Stomach (tissue), 9 donors: Measurements from ENCODE around the gene SPRING1. TPM values are rescaled to one million over a fixed set of nuclear protein-coding genes. Genes with fewer than 3 reads are reported as not detected.
A peak's percentile ranks its signal among the peaks of the same experiment; 100 is the strongest.

Experiments used
- DNase-seq, 2 donors: peaks; one replicate each; pipeline versions ENCODE4 v3.0.0 to v3.0.0-alpha.2; 2013 to 2019
- H3K27ac ChIP-seq, 5 donors: fragments of 200-600 bp in 4 of 5; sonication (generic) in 4 of 5; one replicate each; pipeline ENCODE4 v1.5.1; 2013 to 2019; ENCODE audit warnings: mild to moderate bottlenecking in 1 of 5, moderate library complexity in 1 of 5
- H3K27me3 ChIP-seq, 3 donors: fragments of 200-600 bp; sonication (generic); one replicate each; pipeline ENCODE4 v1.5.1; 2017 to 2019; ENCODE audit warnings: mixed run types in 1 of 3
- H3K36me3 ChIP-seq, 4 donors: fragments of 200-600 bp; sonication (generic); 1 replicate in 3 of 4; 2 replicates in 1 of 4; pipeline ENCODE4 v1.5.1; 2016 to 2019
- H3K4me1 ChIP-seq, 4 donors: fragments of 200-600 bp; sonication (generic); one replicate each; pipeline ENCODE4 v1.5.1; 2016 to 2019
- H3K4me3 ChIP-seq, 4 donors: fragments of 200-600 bp; sonication (generic) in 3 of 4; one replicate each; pipeline ENCODE4 v1.5.1; 2016 to 2019; ENCODE audit warnings: mild to moderate bottlenecking in 1 of 4
- H3K9me3 ChIP-seq, 4 donors: fragments of 200-600 bp; sonication (generic); one replicate each; pipeline ENCODE4 v1.5.1; 2016 to 2019
- CTCF ChIP-seq, 7 experiments: fragments of 450-650 bp in 4 of 7; fragments of 200-600 bp in 3 of 7; sonication (generic) in 3 of 7; IDR thresholded peaks; one replicate each; pipeline ENCODE4 v1.5.1; 2016 to 2019; ENCODE audit warnings: antibody characterized with exemption in 7 of 7, control low read depth in 2 of 7, mild to moderate bottlenecking in 1 of 7
- EP300 ChIP-seq: sonication (generic); formaldehyde crosslinking; IDR thresholded peaks from one replicate; pipeline ENCODE4 v1.6.1; 2017; ENCODE audit warnings: antibody characterized with exemption
- POLR2A ChIP-seq, 4 donors: fragments of 450-650 bp; IDR thresholded peaks; one replicate each; pipeline ENCODE4 v1.6.1; 2016; ENCODE audit warnings: antibody characterized with exemption in 4 of 4, control low read depth in 2 of 4, mild to moderate bottlenecking in 1 of 4, moderate library complexity in 1 of 4
- POLR2AphosphoS5 ChIP-seq, 3 donors: sonication (generic); formaldehyde crosslinking; IDR thresholded peaks; one replicate each; pipeline ENCODE4 v1.6.1; 2016; ENCODE audit warnings: antibody characterized with exemption in 3 of 3
- WGBS, 5 donors: extraction: QIAGEN DNeasy Blood & Tissue Kit in 3 of 5; methylation state at CpG; one replicate each; pipeline versions ENCODE4 v1.1.5 to v1.1.7; 2013 to 2018; 5-methylcytosine and 5-hydroxymethylcytosine counted together
- intact Hi-C: fragments of 100-400 bp; cut with DNase I; formaldehyde crosslinking; loops from one replicate; pipeline ENCODE4 v1.15.1; 2023; ENCODE audit warnings: low total_unique reads
- polyA plus RNA-seq, 3 donors: library from polyadenylated mRNA; stranded (reverse); fragments of 200-250 nt; gene quantifications; one replicate each; pipeline ENCODE4 v1.2.3, GENCODE V29; 2013
- total RNA-seq, 5 donors: library from RNA; depleted of rRNA; stranded (reverse); fragments of >200 nt; gene quantifications; one replicate each; pipeline versions ENCODE4 v1.1.0 to v1.2.3, GENCODE V29; 2014 to 2016
- donor health status: healthy with polysubstance abuse.
- donor health status: Bipolar disorder and iron deficiency.
- donor health status: healthy.

Gene SPRING1
- total and polyA plus RNA-seq, 8 donors, result 1.2 to 124 (median 23.4) TPM

- Histone ChIP-seq H3K4me3 (no peak overlapping the region), H3K36me3 (no peaks in the 10 kb centered on the region), H3K9me3 (no peaks in the 10 kb centered on the region), H3K27me3 (no peaks in the 10 kb centered on the region), H3K27ac (no peak overlapping the region), H3K4me1 (no peaks in the 10 kb centered on the region)
- intact Hi-C loops, result no loop called here
- no peak for DNase-seq
- peak in 1 of 3 donors; percentile 41 for TF ChIP-seq POLR2AphosphoS5 (IDR thresholded peaks at IDR 0.05)
- TF ChIP-seq EP300, result no peak
- TF ChIP-seq CTCF (IDR thresholded peaks at IDR 0.05), result no peak
- TF ChIP-seq POLR2A (IDR thresholded peaks at IDR 0.05), result no peak
- 50 to 72% (median 55%) methylated on average over 4 of the region's 4 CpGs for WGBS, 5 donors
These were observed 35.4 kb upstream of the SPRING1 start for GRCh38 chr12:116773276-116773731.

- Histone ChIP-seq H3K9me3 (no peaks in the 10 kb centered on the region), H3K27ac (no peak overlapping the region), H3K4me1 (no peaks in the 10 kb centered on the region), H3K27me3 (no peaks in the 10 kb centered on the region), H3K36me3 (no peaks in the 10 kb centered on the region), H3K4me3 (no peak overlapping the region)
- TF ChIP-seq POLR2AphosphoS5 (IDR thresholded peaks at IDR 0.05) (no peak), EP300 (no peak), POLR2A (IDR thresholded peaks at IDR 0.05) (no peak), CTCF (IDR thresholded peaks at IDR 0.05) (no peak)
- intact Hi-C loops, result no loop called here
- 72 to 89% (median 77%) methylated on average over 8 of the region's 8 CpGs for WGBS, 5 donors
- no peak for DNase-seq
These were observed 33.8 kb upstream of the SPRING1 start for GRCh38 chr12:116771651-116772050.

GRCh38 chr12:116766746-116767145 is 28.9 kb upstream of the SPRING1 start:
- 74 to 87% (median 81%) methylated on average over 3 of the region's 3 CpGs for whole genome bisulfite sequencing, 5 donors
- no peak overlapping the region for H3K27ac ChIP-seq
- TF ChIP-seq POLR2A (IDR thresholded peaks at IDR 0.05) (no peak), CTCF (IDR thresholded peaks at IDR 0.05) (no peak), POLR2AphosphoS5 (IDR thresholded peaks at IDR 0.05) (no peak), EP300 (no peak)
- no peak for DNase-seq
- H3K36me3 ChIP-seq, result no peaks in the 10 kb centered on the region
- H3K4me1 ChIP-seq, result no peaks in the 10 kb centered on the region
- no peak overlapping the region for H3K4me3 ChIP-seq
- H3K27me3 ChIP-seq, result no peaks in the 10 kb centered on the region
- no peaks in the 10 kb centered on the region for H3K9me3 ChIP-seq
- intact Hi-C loops, result no loop called here

GRCh38 chr12:116766285-116766684 is 28.4 kb upstream of the SPRING1 start:
- H3K27me3 ChIP-seq, result no peaks in the 10 kb centered on the region

More at GRCh38 chr12:116766285-116766684, 28.4 kb upstream of the SPRING1 start:
- intact Hi-C loops, result no loop called here
- TF ChIP-seq POLR2AphosphoS5 (IDR thresholded peaks at IDR 0.05) (no peak), CTCF (IDR thresholded peaks at IDR 0.05) (no peak), POLR2A (IDR thresholded peaks at IDR 0.05) (no peak), EP300 (no peak)
- H3K4me1 ChIP-seq, result no peaks in the 10 kb centered on the region
- no peaks in the 10 kb centered on the region for H3K9me3 ChIP-seq
- H3K4me3 ChIP-seq, result no peak overlapping the region
- H3K36me3 ChIP-seq, result no peaks in the 10 kb centered on the region
- DNase-seq, result no peak
- 89 to 96% (median 93%) methylated on average over 3 of the region's 3 CpGs for WGBS, 5 donors
- no peak overlapping the region for H3K27ac ChIP-seq
